ENCODE results near the gene ESPNL.

ESPNL gene

GRCh38 chr2:238154570-238154969 is 54.4 kb downstream of the ESPNL start:
- no peak for DNase-seq (ENCODE audit: low read depth, low spot score)

GRCh38 chr2:238155051-238155760 is 55.1 kb downstream of the ESPNL start:
- DNase-seq (ENCODE audit: low read depth, low spot score): no peak
- no peak overlapping the region for H3K27ac ChIP-seq

More at GRCh38 chr2:238154570-238154969, 54.4 kb downstream of the ESPNL start:
- no peak overlapping the region for H3K27ac ChIP-seq

DNA sequence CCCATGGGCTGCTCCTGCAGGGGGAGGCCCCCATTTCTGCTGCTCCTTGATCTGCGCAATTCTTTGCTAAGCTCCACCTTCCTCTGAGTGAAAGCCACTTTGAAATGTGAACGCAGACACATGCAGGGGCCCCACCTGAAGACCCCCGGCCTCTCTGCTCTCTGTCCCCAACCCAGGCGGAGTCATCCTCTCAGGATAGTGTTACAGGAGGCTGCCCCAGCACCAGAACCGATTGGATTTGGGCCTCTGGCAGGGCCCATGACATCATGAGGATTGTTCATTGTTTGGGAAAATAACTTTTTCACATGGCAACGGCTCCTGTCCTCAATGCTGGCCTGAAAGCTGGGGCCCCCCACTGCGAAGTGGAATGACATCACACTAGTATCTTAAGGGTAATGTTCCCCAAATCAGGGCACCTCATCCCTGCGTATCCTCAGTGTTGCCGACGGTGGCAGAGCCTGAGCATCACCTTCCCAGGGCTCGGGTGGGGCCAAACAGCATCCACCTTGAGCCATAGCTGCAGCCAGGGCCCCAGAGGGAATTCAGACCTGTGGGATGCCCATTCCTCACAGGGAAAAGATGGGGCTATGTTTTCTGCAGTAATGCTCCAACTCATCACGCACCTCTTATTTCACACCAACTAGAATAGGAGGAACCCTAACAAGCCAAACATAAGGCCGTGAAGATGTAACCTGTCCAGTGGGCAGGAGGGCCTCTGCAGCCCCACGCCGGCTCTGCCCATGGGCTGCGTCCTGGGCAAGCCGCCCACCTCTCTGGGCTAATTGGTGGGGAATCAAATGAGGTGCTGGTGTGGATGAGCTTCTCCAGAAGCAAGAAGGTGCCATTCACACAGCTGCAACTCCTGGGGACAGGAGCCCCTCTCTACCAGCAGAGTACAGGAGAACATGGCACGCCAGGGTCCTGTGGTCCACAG is 55.9 kb downstream of the ESPNL start:
- no peak for DNase-seq (ENCODE audit: low read depth, low spot score)
- H3K27ac ChIP-seq: no peak overlapping the region

DNA sequence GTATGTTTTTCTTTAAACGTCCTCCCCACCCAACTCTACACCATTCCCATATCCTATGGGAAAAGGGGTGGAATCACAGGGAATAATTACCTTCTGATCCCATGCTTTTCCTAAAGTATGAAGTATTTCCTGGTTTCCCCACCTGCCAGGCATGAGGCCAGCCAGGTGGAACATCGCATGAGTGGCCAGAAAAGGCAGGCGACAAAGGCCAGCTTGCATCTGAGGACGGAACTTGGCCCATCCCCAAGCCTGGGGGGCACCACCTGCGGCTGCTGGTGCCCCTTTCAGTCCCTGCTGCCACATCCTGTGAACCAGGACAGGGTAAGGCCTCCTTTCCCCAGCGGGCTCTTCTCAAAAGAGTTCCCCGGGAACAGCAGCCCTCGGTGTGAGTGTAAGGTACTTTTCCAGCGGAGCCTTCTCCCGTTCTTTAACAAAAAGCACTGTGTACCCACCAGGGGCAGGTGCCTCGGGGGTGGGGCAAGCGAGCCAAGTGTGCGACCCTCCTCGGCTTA is 57.4 kb downstream of the ESPNL start:
- no peak for DNase-seq (ENCODE audit: low read depth, low spot score)
- H3K27ac ChIP-seq: no peak overlapping the region

DNA sequence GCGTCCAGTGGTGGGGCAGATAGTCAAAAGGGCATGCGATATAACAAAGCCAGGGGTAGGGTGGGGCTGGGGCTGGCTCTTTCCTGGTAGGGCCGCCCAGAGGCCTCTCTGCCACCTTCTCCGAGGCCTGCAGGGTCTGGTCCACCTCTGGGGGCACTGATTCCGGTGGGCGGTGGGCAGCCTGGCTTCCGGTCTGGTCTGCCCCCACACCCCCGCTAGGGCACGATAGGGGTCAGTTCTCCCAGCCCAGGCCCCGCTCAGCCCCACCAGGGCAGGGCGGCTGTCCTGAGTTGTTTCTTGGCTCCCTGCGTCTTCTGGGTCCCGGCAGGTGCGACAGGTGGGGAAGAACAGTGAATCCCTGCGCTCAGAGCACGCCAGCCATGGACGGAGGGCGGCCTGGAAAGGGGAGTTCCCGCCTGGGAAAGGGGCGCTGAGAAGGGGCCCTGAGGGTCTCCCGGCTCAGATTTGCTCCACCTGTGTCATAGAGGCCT is 57.9 kb downstream of the ESPNL start:
- no peak overlapping the region for H3K27ac ChIP-seq
- DNase-seq (ENCODE audit: low read depth, low spot score): no peak

- no peak for DNase-seq (ENCODE audit: low read depth, low spot score)
- no peak within 1 kb of the TSS for H3K27ac ChIP-seq
Observed at GRCh38 chr2:238158509-238159070, 58.5 kb downstream of the ESPNL start, which contains the start of gene ERFE. ERFE (plus strand) TSS chr2:238158970; CDS start chr2:238159008, 38 bp downstream.

- DNase-seq (ENCODE audit: low read depth, low spot score): no peak
- no peak overlapping the region for H3K27ac ChIP-seq
Observed at GRCh38 chr2:238159071-238159539, 59.0 kb downstream of the ESPNL start.

DNA sequence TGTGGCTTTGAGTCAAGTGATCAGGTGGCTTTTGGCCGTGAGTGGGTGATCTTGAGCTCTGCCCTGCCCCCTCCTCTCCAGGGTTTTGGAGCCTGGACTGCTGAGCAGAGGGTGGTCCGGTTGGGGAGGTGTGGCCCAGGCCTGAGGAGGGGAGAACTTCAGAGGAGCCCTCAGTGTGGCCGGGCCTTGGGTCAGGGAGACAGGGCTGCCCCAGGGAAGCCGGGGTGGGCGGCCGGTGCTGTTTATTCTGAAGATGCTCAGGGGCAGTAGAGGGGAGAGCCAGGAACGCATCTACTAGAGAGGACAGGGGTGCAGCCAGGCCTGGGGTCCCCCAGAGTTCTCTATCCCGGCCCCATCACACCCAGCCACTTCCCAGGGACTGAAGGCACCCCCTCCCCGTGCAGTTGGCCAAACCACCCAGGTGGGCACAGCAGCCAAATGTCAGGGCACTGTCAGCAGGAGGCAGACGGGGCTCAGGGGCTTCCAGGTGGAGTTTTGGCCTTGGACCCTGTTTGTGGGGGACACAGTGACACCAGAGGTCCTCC is 59.6 kb downstream of the ESPNL start:
- no peak for DNase-seq (ENCODE audit: low read depth, low spot score)

GRCh38 chr2:238160206-238161129 is 60.3 kb downstream of the ESPNL start:
- no peak for DNase-seq (ENCODE audit: low read depth, low spot score)
- no peak overlapping the region for H3K27ac ChIP-seq

More for the DNA sequence above, 59.6 kb downstream of the ESPNL start:
- no peak overlapping the region for H3K27ac ChIP-seq

DNA sequence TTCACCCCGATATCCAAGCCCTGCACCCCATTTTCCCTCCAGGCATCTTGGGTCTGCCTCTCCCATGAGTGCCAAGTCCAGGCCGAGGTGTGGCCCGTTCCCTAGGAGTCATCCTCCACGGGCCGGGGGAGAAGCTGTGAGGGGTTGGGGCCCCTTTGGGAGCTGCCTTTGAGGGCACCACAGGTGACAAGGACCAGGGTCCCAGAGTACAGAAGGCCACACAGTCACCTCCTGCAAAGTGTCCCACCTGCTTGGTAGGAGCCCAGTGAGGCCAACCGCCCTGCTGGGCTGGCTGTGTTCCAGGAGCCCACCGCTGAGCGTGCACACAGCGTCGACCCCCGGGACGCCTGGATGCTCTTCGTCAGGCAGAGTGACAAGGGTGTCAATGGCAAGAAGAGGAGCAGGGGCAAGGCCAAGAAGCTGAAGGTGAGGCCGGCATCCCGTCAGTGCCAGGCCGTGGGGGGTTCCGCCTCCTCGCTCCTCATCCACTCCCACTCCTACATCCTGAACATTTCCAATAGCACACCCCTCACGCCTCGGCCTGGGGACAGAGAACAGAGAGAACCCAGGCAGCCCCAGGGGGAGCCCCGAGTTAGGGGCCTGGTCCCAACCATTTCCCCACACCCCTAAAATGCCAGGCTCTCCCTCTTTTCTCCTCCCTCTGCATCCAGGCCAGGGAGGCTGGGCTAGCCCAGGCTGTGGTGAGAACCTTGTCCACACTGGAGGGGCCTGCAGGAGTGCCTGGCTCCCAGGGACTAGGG is 61.3 kb downstream of the ESPNL start:
- DNase-seq (ENCODE audit: low read depth, low spot score): no peak

DNA sequence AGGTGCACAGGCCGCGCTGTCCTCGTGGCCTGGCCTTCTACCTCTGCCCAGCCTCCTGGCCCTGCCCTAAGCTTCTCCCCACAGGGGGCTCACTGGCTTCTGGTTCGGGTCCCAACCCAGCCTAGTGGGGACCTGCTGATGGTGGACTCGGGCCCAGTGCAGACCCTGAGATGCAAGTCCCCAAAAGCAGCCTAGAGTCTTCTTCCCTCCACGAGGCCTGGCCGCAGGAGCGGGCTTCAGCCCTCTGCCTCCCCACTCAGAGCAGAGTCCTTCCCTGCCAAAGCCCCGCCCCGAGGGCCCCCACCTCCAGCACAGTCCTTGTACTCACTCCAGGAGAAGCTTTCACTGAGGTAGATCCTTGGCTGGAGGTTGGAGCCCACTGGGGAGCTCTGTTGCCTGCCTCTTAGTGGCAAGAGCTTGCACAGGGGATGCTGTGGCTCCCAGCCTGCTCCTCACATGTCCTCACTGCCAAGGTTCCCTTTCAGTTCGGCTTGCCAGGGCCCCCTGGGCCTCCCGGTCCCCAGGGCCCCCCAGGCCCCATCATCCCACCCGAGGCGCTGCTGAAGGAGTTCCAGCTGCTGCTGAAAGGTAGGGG is 62.2 kb downstream of the ESPNL start:
- no peak for DNase-seq (ENCODE audit: low read depth, low spot score)
- no peak overlapping the region for H3K27ac ChIP-seq

More for the DNA sequence above, 61.3 kb downstream of the ESPNL start:
- no peak overlapping the region for H3K27ac ChIP-seq

GRCh38 chr2:238162846-238163441 is 62.8 kb downstream of the ESPNL start:
- no peak for DNase-seq (ENCODE audit: low read depth, low spot score)
- no peak overlapping the region for H3K27ac ChIP-seq

DNA sequence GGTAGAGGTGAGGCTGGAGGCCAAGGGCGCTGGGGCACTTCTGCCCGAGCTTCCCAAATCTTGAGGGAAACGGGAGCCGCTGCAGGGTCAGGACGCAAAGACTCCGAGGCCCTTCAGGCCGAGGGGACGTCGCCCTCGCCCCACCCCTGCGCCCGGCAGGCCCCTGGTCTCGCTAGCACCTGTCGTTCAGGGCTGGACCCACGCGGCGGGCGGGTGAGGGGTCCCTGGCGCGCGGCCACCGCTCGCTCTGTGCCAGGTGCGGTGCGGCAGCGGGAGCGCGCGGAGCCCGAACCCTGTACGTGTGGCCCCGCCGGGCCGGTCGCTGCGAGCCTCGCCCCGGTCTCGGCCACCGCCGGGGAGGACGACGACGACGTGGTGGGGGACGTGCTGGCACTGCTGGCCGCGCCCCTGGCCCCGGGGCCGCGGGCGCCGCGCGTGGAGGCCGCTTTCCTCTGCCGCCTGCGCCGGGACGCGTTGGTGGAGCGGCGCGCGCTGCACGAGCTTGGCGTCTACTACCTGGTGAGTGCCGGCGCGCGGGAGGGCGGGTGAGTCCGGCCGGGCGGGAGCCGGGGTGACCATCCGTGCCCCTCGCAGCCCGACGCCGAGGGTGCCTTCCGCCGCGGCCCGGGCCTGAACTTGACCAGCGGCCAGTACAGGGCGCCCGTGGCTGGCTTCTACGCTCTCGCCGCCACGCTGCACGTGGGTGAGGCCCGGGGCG is 63.5 kb downstream of the ESPNL start:
- DNase-seq (ENCODE audit: low read depth, low spot score): no peak
- H3K27ac ChIP-seq: no peak overlapping the region

- no peak overlapping the region for H3K27ac ChIP-seq
- DNase-seq (ENCODE audit: low read depth, low spot score): no peak
Observed at GRCh38 chr2:238164906-238165287, 64.8 kb downstream of the ESPNL start.

- no peak overlapping the region for H3K27ac ChIP-seq
- DNase-seq (ENCODE audit: low read depth, low spot score): no peak
Observed at GRCh38 chr2:238165288-238165921, 65.3 kb downstream of the ESPNL start.
